GM18861 (cell line): ENCODE results near the gene KPNA1.
"Not testable (repeated sequence)": the region's sequence is repeated elsewhere in the genome, so short reads cannot be mapped to it uniquely, and the experiment has no call there.

Source experiments
- ATAC-seq: cut with Tn5 transposase; IDR thresholded peaks from one replicate; pipeline ENCODE4 v1.9.1; 2021; ENCODE audit not compliant: unreplicated experiment

KPNA1 gene

GRCh38 chr3:122481390-122481789 lies 33.3 kb downstream of the KPNA1 start:
- no peak for ATAC-seq

- no peak for ATAC-seq
Measured at GRCh38 chr3:122476532-122476931, 38.2 kb downstream of the KPNA1 start.

GRCh38 chr3:122475316-122475715 lies 39.4 kb downstream of the KPNA1 start:
- no peak for ATAC-seq

DNA sequence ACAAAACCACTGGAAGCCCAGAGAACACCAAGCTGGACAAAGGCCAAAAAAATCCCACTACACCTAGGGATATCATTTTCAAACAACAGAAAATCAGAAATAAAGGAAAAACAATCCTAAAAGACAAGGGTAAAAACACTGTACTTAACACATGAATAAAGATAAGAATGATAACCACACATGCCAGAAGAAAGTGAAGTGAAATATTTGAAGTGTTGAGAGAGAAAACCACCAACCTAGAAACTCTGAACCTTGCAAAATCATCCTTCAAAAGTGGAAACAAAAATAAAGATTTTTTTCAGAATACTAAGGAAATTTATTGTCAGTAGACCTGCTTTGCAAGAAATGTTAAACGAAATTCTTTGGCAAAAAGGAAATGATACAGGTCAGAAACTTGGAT lies 45.1 kb downstream of the KPNA1 start:
- no peak for ATAC-seq

DNA sequence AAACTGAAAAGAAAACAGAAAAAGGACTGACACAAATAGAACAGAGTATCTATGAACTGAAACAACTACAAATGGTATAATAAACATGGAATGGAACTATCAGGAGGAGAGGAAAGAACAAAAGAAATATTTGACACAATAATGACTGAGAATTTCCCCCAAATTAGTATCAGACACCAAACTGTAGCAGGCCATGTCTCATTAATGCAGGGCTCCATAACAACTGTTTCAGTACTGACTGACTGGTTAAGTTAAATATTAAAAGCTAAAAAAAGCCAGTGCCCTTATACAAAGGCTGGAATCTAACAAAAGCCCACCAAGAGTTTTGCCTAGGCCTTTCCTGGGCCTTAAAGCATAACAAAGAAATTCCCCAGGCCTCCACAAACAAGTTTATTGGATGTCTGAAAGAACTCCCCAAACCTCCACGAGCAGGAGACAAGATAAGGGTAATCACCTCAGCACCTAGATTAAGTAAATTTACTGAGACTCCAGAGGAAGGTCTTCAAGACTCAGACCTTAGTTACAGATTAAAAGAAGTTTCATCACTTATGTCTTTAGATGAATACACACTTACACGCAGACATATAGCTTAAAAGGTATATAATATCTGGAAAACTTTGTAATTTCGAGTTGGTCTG lies 45.7 kb downstream of the KPNA1 start:
- peak; percentile 46 for ATAC-seq

- ATAC-seq: no peak
Measured at GRCh38 chr3:122466701-122467240, 48.0 kb downstream of the KPNA1 start.

DNA sequence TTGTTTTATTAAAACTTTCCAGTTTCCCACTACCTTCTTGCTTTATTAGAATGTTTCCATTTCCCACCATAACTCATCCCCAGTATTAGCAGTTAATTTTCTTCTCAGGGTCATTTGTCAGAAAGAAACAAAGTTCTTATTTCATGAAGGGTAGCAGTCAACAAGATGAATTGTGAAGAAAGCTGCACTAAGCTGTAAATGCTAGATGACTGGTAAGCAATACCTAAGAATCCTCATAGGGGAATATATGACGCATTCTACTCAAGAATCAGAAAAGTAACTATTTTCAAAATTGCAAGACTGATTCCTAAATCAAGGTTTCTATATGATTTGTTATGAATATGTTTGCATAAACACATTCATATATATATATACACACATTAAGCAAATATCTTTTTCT lies 50.1 kb downstream of the KPNA1 start:
- no peak for ATAC-seq

GRCh38 chr3:122462406-122462805 lies 52.3 kb downstream of the KPNA1 start:
- ATAC-seq: no peak

DNA sequence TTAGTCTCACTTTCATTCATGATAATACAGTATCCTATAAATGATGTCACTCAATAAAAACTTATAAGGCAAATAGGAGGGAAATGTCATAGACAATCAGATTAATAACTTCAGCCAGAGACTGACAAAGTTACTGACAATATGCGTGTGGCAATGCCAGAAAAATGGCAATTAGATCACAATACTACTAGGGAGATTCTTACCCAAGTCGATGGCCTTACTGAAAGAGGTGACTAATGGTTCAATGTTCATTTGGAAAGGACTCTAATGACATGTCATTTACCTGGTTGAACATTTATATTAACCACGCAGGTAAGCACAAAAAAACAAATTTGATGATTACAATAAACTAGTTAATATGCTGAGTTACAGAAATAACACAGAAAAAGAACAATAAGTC lies 52.9 kb downstream of the KPNA1 start:
- ATAC-seq: no peak

GRCh38 chr3:122458992-122459391 lies 55.7 kb downstream of the KPNA1 start:
- no peak for ATAC-seq

- no peak for ATAC-seq
Measured at GRCh38 chr3:122457706-122458105, 57.0 kb downstream of the KPNA1 start.

DNA sequence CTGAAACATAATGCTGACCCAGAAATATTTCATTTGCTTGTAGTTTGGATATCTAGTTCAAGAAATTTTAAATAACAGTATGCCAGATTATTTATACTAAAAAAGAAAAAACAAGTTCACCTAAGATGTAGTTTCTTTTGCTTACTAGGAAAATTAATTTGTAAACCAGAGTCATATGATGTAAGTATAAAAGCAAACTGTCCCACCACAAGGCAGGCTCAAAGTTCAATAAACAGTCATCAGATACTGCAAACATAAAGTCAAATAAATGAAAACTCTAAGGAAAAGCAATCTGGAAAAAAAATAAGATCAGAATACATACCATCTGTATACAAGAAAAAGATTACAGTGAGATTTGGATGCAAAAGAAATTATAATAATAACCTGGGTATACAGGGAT lies 58.7 kb downstream of the KPNA1 start:
- ATAC-seq: no peak

DNA sequence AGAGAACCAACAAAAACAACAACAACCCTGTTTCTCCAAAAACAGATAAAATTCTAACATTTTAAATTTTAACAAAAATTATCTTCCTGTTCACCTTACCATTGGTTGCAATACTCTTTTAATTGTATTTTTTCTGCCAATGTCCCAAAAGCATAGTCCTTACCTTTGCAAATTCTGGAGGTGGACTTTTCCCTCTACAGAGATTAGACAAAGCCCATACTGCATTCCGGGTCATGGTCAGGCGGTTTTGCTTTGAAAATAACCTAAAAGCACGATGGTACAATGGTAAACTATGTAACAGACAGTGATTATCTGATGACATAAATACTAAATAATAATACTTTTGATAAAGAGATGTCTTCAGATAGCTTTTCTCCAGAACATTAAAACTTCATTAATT lies 63.4 kb downstream of the KPNA1 start:
- ATAC-seq: no peak

- not testable (repeated sequence) for ATAC-seq
Measured at GRCh38 chr3:122448218-122448617, 66.5 kb downstream of the KPNA1 start.

DNA sequence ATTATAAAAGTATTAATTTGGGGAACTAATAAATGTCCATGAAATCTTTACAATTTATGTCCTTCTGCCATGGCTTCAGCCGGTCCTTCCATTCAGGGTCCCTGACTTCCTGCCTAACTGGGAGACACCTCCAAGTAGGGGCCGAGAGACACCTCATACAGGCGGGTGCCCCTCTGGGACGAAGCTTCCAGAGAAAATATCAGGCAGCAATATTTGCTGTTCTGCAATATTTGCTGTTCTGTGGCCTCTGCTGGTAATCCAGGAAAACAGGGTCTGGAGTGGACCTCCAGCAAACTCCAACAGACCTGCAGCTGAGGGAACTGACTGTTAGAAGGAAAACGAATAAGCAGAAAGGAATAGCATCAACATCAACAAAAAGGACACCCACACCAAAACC lies 70.2 kb downstream of the KPNA1 start:
- not testable (repeated sequence) for ATAC-seq

DNA sequence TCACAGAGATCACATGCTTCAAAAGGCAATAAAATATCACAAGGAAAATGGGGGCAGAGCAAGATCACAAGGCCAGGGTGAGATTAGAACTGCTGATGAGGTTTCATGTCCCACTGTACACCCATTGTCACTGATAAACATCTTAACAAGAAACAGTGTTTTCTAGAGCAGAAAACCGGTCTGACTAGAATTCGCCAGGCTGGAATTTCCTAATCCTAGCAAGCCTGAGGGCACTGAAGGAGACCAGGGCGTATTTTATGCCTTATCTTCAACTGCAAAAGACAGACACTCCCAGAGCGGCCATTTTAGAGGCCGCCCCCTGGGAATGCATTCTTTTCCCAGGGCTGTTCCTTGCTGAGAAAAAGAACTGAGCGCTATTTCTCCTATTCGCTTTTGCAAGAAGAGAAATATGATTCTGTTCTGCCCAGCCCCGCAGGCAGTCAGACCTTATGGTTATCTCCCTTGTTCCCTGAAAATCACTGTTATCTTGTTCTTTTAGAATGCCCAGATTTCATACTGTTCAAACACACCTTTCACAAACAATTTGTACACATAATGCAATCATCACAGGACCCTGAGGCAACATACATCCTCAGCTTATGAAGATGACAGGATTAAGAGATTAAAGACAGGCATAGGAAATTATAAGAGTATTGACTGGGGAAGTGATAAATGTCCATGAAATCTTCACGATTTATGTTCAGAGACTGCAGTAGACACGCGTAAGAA lies 70.8 kb downstream of the KPNA1 start:
- ATAC-seq: not testable (repeated sequence)

DNA sequence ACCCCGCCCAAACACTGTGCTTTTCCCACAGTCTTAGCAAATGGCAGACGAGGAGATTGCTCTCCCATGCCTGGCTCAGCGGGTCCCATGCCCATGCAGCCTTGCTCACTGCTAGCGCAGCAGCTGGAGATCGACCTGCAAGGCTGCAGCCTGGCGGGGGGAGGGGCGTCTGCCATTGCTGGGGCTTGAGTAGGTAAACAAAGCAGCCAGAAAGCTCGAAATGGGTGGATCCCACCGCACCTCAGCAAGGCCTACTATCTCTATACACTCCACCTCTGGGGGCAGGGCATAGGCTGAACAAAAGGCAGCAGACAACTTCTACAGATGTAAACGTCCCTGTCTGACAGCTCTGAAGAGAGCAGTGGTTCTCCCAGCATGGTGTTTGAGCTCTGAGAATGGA lies 71.6 kb downstream of the KPNA1 start:
- no peak for ATAC-seq

DNA sequence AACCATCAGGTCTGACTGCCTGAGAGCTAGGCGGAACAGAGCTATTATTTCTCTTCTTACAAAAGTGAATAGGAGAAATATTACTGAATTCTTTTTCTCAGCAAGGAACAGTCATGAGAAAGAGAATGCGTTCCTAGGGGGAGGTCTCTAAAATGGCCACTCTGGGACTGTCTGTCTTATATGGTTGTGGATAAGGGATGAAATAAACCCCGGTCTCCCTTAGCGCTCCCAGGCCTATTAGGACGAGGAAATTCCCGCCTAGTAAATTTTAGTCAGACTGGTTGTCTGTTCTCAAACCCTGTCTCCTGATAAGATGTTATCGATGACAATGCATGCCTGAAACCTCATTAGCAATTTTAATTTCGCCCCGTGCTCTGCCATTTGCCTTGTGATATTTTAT lies 78.8 kb downstream of the KPNA1 start:
- no peak for ATAC-seq

DNA sequence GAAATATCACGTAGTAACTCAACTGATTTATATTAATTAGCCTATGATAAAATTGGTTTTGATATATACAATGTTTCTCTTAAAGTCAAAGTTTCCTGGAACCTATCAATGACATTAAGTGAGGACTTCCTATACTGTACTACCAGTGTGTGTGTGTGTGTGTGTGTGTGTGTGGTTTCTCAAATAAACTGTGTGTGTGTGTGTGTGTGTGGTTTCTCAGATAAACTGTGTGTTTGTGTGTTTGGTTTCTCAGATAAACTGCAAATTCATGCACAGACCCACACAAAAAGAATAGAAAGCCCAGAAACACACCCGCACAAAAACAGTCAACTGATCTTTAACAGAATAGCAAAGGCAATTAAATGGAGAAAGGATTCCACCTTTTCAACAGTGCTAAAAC lies 84.4 kb downstream of the KPNA1 start:
- ATAC-seq: no peak

DNA sequence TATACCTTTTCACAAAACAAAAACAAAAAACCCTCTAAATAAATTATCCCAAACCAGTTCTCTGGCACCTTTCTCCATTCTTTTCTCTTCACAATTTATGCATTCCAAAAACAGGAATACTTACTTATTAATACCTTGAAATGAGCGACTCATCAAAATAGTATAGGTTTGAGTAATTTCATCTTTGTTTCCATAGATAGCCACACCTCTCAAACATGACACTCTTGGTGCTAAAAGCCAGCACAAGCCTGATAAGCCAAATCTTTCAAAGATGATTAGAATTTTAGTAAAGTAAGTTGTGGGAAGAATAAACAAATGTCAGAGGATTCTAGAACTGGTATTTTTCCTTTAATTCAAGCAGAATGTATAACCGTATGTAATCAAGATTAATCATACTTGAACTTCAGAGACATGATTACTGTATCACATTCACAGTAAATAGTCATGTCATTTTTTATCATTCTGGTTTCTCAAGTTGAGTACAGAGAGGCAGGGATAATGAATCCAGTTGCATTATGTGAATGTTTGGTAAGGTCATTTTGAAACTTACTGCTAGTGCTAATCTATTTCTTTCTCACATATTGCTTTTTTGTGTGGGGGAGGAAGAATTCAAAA lies 86.8 kb downstream of the KPNA1 start:
- no peak for ATAC-seq

DNA sequence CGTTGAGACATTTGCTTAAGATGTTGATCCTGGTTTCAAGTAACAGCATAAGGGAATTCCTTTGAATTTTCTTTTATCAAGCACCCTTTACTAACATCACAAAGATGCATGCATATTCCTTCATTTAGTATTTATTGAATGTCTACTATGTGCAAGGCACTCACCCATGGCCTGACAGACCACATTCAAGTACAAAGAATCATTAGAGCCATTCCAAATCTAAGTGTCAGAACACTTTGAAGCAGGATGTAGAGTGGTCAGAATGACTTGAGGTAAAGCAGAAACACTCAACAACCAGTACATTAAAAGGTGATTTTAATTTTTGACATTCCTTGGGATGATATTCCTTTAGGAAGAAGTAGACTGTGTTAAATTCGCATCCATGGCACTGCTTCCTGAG lies 92.9 kb downstream of the KPNA1 start:
- no peak for ATAC-seq

GRCh38 chr3:122421101-122421500 lies 93.6 kb downstream of the KPNA1 start:
- no peak for ATAC-seq
